NK-92 treated with Interleukin-12 subunit alpha and Interleukin-12 subunit beta, amount 100 ng/mL, for 24 hours (cell line): ENCODE results near the gene ANXA11.
A peak's percentile ranks its signal among the peaks of the same experiment; 100 is the strongest.
"Not testable (repeated sequence)": the region's sequence is repeated elsewhere in the genome, so short reads cannot be mapped to it uniquely, and the experiment has no call there.

Source experiments
- DNase-seq: peaks from one replicate; lab custom pipeline; 2025; lab: John Stamatoyannopoulos, UW

Gene ANXA11

GRCh38 chr10:80207768-80208370, 2.5 kb upstream of the ANXA11 start:
- no peak for DNase-seq

GRCh38 chr10:80206277-80206655, 929 bp upstream of the ANXA11 start:
- DNase-seq = no peak

DNA sequence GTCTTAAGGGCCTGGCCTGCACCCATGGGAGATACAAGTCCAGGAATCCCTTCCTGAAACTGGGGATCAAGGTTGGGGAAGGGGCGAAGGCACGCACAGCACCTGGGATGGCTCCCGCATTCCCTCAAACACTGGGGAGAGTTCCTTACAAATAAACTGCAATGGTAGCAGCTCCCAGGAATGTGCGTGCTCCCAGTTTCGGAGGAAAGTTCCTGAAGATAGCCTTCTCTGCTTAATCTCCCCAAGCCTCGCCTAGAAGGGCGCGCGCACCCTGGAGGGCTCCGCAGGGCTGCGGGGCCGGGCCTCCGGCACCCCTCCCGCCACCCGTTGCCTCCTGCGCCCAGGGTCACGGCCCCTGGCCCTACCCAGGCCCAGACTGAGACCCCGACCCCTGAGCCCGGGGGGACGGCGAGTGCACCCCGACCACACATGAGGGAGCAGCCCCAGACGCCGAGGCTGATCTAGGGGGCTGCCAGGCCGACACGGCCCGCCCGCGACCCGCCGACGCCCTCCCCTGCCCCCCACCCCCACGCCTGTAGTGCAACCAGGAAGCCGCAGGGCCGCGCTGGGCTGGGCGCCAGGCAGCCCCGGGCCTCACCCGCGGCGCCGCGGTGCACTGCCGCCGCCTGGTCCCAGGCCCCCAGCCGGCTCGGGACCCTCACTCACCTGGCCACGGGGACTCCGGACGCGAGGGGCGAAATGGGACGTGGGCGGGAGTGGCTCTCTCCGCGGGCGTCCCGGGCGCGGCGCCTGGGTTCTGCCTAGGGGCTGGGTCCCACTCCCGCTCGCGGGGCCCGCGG, 460 bp downstream of the ANXA11 start:
- DNase-seq = no peak

GRCh38 chr10:80203835-80204676, 1.3 kb downstream of the ANXA11 start:
- no peak for DNase-seq

GRCh38 chr10:80202934-80203834, 2.2 kb downstream of the ANXA11 start:
- DNase-seq = peak; percentile 61

DNA sequence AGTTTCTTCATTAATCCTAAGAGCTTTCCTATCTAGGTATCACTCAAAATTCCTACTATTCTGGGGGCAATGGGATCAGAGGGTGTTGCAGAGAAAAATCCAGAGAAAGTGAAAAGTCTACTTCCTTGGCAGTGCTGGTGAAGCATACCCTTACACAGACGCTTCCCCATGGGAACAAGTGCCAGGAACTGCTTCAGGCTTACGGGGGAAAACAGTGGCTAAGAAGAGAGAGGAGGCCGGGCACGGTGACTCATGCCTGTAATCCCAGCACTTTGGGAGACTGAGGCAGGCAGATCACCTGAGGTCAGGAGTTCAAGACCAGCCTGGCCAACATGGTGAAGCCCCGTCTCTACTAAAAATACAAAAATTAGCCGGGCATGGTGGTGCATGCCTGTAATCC, 2.8 kb downstream of the ANXA11 start:
- DNase-seq = not testable (repeated sequence)

DNA sequence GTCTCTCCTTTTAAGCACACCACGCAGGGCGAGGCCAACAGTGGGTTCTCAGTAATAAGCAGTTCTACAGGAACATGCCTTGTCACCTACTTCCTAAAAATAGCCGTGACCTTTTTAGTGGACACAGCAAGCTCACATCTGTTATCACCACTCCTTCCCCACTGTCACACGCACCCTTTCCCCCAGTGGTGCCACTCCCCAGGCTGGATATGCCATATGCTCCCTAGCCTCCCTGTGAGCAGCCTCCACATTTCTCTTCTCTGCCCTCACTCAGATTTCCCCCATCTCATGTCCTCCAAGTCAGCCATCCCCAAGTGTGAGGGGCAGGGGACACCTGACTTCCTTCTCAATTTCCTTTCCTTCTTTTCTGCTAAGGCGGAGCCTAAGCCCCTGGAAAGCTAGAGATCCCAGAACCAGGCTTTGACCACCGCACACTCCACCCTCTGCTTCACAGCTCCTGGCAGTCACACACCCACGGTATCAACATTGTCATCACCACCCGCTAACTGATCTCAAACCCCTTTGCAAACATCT, 3.7 kb downstream of the ANXA11 start:
- DNase-seq = no peak

DNA sequence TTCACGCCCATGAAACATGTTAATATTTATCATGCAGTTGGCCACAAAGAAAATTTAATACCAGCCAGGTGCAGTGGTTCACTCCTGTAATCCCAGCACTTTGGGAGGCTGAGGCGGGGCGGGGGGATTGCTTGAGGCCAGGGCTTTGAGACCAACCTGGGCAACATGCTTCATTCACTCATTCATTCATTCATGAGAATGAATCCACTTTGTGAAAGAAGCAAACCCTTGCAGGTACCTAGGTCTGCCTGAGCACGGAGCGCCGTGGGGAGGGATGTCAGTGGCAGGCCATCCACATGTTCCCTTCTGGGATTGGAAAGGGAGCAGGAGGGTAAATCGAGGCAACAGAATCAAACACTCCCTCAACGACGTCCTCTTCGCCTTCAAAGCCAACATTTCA, 4.7 kb downstream of the ANXA11 start:
- no peak for DNase-seq

GRCh38 chr10:80200259-80200658, 5.1 kb downstream of the ANXA11 start:
- DNase-seq = no peak

- no peak for DNase-seq
Measured at GRCh38 chr10:80199828-80200227, 5.5 kb downstream of the ANXA11 start.

DNA sequence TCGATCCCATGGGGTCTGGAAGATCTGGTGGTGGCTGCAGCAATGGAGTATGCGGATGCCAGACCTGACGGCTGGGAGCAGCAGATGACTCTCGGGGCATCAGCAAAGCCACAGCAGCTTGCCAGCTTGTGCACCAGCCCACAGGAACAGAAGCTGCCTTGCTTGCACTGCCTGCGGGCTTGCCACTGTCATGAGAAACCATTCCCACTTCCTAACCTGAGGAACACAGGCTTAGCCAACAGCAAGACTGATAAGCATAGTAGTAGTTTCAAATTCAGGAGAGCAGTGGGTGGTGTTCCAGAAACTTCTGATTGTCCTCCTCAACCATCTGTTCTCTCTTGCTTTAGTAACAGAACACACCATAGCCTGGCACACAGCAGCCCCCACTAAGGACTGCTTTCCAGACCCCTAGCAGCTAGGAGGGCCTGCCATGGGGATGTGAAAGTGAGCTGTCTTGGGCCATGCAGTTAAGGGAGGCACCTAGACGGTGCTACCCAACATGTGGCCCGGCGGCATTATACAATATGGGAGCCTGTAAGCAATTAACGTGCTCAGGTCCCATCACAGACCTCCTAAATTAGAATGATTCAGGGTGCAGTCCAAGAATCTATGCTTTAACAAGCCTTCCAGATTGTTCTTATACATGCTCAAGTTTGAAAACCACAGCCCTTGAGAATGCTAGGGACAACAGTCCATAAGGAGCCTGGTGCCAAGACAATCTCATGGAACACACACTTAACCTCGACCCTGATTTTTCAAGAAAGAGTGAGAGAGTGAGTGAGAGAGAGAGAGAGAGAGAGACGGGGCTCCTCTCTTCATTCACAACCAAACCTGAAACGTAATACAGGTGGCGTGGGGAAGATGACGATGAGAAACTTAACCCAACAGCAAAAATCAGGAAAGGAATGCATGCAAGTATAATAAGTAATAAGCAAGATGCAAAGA, 7.1 kb downstream of the ANXA11 start:
- DNase-seq = no peak

- DNase-seq = no peak
Measured at GRCh38 chr10:80196950-80197315, 8.4 kb downstream of the ANXA11 start.

GRCh38 chr10:80196270-80196949, 8.9 kb downstream of the ANXA11 start:
- DNase-seq = peak; percentile 66

GRCh38 chr10:80195046-80195574, 10.2 kb downstream of the ANXA11 start:
- no peak for DNase-seq

- no peak for DNase-seq
Measured at GRCh38 chr10:80194373-80195045, 10.8 kb downstream of the ANXA11 start.

- DNase-seq = no peak
Measured at GRCh38 chr10:80192553-80192952, 12.8 kb downstream of the ANXA11 start.

DNA sequence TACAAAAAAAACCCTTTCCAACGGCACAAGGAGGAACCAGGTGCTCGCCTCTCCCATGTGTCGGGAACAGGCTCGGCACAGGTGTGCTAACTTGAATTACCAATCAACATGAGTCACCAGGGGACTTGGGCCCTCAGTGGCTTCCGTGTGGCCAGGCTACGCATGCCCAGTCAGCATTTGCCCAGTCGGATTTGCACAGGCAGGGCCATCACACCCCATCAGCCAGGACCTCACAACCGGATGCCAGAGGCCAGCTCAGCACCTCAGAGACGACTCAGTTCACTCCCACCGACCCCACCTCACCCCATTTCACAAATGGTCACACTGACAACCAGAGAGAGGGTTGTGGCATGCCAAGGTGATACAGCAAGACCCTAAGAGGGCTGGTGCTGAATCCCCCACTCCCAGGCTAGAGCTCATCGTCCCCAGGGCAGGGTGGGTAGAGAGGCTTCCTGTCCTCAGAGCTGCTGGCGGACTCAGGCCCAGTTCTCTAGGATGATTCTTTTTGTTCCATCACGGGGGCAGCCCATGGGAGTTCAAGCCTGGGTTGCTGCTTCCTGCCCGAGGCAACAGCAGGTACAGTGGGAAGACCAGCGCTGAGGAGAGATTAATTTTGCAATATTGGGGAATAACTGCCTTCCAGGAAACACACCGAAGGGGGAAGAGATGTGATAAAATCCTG, 13.6 kb downstream of the ANXA11 start:
- DNase-seq = no peak

DNA sequence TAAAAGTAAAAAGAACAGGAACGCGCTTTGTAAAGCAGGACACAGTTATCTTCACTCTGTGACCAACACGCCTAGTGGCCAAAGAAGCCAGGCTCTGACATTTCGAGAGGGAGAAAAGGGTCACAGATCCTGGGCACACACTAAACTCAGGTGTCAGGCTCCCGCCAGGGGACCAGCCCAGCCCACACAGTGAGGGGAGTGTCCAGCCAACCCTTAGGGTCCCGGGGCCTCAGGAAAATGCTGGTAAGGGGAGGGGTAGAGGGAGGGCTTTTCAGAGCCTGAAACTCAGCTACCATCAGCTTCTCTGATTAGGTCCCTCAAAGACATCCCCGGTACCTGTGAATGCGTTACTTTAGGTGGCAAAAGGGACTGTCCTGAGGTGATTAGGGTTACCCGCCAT, 16.6 kb downstream of the ANXA11 start:
- no peak for DNase-seq
